ENCODE results near the gene TACR1.
"Not testable (repeated sequence)": the region's sequence is repeated elsewhere in the genome, so short reads cannot be mapped to it uniquely, and the experiment has no call there.

The TACR1 gene

GRCh38 chr2:75194184-75194868, 5.0 kb downstream of the TACR1 start:
- DNase-seq: no peak

GRCh38 chr2:75192496-75192895, 6.8 kb downstream of the TACR1 start:
- no peak for DNase-seq

DNA sequence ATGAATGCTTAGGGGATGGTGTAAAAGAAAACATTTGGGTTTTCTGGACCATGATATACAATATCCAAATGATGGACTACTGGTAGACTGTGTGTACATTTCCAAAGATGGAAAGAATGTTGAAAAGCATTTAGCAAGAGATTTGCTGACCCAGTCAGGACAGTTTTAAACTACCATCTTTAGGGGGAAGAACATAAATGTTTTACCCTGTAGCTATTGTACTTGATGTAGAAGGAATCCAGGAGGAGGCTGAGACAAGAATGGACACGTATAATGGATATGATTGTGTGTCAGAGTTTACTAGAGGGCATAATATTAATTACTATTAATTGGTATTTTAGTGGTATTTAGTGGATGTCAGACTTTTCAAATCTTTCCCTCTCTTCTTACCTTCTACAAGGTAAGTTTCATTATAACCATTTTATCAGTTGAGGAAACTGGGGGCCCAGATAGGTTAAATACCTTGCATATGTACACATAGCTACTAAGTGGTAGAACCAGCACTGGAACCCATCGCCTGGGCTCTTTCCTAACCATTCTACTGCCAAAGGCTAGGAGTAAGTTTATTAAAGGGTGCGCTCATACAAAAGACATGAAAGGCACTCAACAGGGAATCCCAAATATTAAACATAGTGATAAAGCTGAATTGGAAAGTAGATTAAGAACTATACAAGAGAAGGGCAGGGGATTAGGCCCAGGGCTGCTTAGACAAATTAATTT, 8.9 kb downstream of the TACR1 start:
- no peak for DNase-seq

DNA sequence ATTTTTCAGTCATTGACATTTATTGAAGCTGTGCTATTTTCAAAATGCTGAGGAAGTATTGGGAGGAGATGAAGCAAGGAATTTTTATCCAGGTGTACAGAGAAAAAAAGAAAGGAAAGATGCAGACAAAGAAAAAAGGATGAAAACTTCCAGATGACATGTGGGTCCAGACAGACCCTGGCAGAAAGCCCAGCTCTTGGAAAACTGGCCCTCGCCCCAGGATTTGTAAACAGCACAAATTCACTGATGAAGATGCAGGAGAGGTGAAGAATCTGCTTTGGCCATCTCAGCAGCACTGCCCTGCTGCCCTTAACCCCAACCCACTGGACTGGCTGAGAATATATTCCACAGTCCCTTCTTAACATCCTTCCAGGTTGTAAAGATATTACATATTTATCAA, 12.5 kb downstream of the TACR1 start:
- DNase-seq: peak; percentile 3

- no peak for DNase-seq
Observed at GRCh38 chr2:75182606-75183005, 16.7 kb downstream of the TACR1 start.

DNA sequence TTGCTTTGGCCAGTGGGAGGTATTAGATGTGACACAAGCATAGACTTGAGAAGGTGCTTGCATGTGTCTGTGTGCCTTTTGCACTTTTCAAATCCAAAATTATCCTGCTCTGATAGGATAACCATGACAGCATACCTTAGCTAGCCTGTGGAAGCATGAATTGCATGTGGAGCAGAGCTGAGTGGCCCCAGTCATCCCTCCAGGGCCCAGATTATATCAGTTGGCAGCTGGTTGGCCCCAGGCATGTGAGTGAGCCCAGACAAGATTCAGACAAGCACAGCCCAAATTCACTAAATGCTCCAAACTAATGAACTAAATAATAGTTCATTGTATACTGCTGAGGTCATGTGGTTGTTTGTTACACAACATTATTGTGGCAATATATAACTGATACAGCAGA, 18.8 kb downstream of the TACR1 start:
- DNase-seq: no peak

GRCh38 chr2:75177427-75177826, 21.9 kb downstream of the TACR1 start:
- no peak for DNase-seq

- DNase-seq: no peak
Observed at GRCh38 chr2:75175456-75175855, 23.9 kb downstream of the TACR1 start.

DNA sequence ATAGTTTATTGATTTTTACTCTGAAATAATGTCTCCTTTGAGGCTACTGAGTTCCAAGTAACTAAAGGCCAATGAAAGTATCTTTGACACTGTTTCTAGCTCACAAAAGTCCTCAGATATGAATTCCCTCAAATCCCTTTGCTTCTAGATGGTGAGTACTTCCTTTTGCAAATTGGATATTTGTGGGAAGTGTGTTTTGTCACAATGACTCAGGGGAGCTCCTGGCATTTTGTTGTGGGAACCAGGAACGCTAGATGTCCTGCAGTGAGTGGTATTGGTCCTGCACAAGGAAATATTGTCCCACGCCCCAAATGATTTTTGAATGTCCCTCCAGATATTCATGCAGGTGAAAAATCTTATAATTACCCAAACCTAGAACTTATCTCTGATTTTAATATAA, 24.3 kb downstream of the TACR1 start:
- no peak for DNase-seq

- no peak for DNase-seq
Observed at GRCh38 chr2:75174519-75174918, 24.8 kb downstream of the TACR1 start.

- DNase-seq: no peak
Observed at GRCh38 chr2:75173740-75174139, 25.6 kb downstream of the TACR1 start.

- not testable (repeated sequence) for DNase-seq
Observed at GRCh38 chr2:75171423-75171822, 27.9 kb downstream of the TACR1 start.

DNA sequence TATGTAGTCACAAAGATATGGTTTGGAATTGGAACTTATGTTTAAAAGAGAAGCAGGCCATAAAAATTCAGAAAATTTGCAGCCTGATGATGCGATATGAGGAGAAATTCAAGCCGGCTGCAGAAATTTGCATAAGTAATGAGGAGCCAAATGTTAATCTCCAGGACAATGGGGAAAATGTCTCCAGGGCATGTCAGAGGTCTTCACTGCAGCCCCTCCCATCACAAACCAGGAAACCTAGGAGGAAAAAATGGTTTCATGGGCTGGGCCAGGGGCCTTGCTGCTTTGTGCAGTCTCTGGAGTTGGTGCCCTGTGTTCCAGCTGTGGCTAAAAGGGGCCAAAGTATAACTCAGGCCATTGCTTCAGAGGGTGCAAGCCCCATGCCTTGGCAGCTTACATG, 28.4 kb downstream of the TACR1 start:
- DNase-seq: no peak

DNA sequence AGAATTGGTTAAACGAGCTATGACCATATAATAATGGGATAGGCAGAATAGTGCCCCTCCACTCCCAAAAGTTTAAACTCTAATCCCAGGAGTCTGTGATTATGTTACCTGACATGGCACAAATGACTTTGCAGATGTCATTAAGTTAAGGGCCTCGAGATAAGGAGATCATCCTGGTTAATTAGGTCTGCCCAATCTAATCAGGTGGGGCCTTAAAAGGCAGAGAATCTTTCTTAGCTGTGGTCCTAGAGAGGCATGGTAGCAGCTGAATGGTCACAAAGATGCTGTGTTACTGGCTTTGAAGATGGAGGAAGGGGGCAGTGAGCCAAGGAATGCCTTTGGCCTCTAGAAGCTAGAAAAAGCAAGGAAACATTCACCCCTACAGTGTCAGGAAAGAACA, 31.1 kb downstream of the TACR1 start:
- DNase-seq: no peak

- no peak for DNase-seq
Observed at GRCh38 chr2:75166491-75166890, 32.8 kb downstream of the TACR1 start.

DNA sequence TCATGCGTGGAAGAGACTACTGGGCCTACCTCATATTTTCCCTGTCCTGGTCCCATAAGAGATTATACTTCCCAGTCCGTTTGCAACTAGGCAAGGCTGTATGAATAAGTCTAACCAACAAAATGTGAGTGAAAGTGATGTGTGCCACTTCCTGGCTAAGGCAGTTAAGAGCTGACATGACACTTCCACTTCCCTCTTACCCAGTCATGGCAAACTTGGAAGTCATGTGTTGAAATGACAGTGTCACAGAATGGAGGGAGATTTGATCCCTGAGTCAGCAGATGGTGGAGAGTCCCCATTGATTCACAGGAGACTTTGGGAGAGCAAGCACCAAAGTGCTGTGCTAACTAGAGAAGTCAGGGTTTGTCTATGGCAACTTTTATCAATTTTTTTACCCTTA, 36.4 kb downstream of the TACR1 start:
- no peak for DNase-seq

GRCh38 chr2:75162259-75162658, 37.1 kb downstream of the TACR1 start:
- no peak for DNase-seq

DNA sequence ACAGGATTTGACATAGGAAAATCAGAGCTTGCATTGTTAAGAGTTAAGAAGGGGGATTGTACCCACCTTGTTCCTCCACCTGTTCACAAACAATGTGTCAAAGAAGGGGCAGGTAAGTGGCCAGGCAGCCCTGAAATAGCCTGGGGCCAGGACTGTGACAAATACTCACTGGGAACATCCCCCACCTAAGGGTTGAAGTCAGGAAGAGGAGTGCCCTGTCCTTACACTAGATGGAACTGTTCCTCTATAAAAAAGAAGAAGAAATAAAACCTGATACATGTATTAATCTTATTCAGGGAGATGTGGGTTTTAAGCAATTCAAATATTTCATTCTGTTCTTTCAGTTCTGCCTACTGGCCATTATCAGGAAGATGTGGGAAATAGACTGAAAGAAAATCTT, 41.9 kb downstream of the TACR1 start:
- DNase-seq: no peak

DNA sequence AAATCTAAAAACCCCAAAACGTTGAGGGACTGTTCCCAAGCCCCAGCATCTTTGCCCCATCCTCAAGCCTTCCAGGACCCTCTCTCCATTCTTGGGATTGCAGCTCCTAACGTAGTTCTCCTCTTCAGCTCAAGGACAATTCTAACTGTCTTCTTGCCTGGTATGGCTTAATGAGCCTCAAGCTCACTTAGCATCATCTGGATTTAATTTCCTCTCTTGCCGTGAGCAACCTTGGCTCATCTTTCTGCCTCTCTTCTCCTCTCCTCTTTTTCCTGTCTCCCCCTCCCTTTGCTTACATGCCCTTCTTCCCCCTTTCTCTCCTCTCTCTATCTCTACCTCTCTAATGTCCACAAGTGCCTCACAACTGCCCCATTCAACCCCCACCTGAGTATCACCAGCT, 44.2 kb downstream of the TACR1 start:
- DNase-seq: peak; percentile 70

- no peak for DNase-seq
Observed at GRCh38 chr2:75153221-75153620, 46.1 kb downstream of the TACR1 start.

- DNase-seq: not testable (repeated sequence)
Observed at GRCh38 chr2:75152243-75152642, 47.1 kb downstream of the TACR1 start.

- DNase-seq: not testable (repeated sequence)
Observed at GRCh38 chr2:75147884-75148283, 51.4 kb downstream of the TACR1 start.

- DNase-seq: peak; percentile 49
Observed at GRCh38 chr2:75146606-75147332, 52.6 kb downstream of the TACR1 start.

DNA sequence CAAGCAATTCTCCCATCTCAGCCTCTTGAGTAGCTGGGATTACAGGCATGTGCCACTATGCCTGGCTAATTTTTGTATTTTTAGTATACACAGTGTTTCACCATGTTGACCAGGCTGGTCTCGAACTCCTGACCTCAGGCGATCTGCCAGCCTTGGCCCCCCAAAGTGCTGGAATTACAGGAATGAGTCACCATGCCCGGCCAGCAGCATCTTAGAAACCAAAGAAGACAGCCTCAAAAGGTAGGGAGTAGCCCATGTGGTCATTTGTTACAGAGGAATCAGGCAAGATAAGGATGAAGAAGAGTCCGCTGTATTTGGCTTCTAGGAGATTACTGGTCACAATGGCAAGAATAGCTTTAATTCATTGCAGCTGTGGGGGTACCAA, 53.1 kb downstream of the TACR1 start:
- not testable (repeated sequence) for DNase-seq

All from fibroblast of skin of abdomen (primary cell).